ENCODE results near the gene CCDC57.

GRCh38 chr17:82090549-82091263, 121.9 kb downstream of the CCDC57 start:
- TF ChIP-seq EHMT2 (IDR thresholded peaks at IDR 0.05) = no peak
- TF ChIP-seq ATF1 (CRISPR knock-in tag; IDR thresholded peaks at IDR 0.05) = no peak
- TF ChIP-seq ATF1 (tag; IDR thresholded peaks at IDR 0.05) = no peak
